ENCODE results near the gene CACNB3.

- TF ChIP-seq TBP (IDR thresholded peaks at IDR 0.05; ENCODE audit: low read depth, low read length), result no peak
- TF ChIP-seq CTCF (IDR thresholded peaks at IDR 0.05; ENCODE audit: control extremely low read depth in 1 of 3, insufficient read depth in 1 of 3, low read depth in 1 of 3, low read length in 3 of 3), result no peak
- no peak for TF ChIP-seq CHD2 (IDR thresholded peaks at IDR 0.05; ENCODE audit: low read length)
- TF ChIP-seq EP300 (IDR thresholded peaks at IDR 0.05; ENCODE audit: borderline replicate concordance in 1 of 2, low read depth in 2 of 2, low read length in 2 of 2), result no peak
- no peak for TF ChIP-seq TCF12 (IDR thresholded peaks at IDR 0.05; ENCODE audit: low read depth, low read length)
- no peak for TF ChIP-seq KDM1A (IDR thresholded peaks at IDR 0.05; ENCODE audit: borderline replicate concordance, low read length)
- no peak for TF ChIP-seq RAD21 (IDR thresholded peaks at IDR 0.05 in 1 of 2, conservative IDR thresholded peaks at IDR 0.05 in 1 of 2; ENCODE audit: low read depth in 2 of 2, low read length in 2 of 2)
- no peak for TF ChIP-seq USF2 (IDR thresholded peaks at IDR 0.05; ENCODE audit: low read length)
- no peak for TF ChIP-seq ATF3 (IDR thresholded peaks at IDR 0.05; ENCODE audit: insufficient read depth, low read depth, low read length)
- no peak for TF ChIP-seq JUND (IDR thresholded peaks at IDR 0.05; ENCODE audit: low read length)
- TF ChIP-seq EZH2 (IDR thresholded peaks at IDR 0.05; ENCODE audit: low read depth, low read length, severe bottlenecking), result no peak
- no peak for TF ChIP-seq NRF1 (IDR thresholded peaks at IDR 0.05; ENCODE audit: low read depth, low read length)
- TF ChIP-seq GABPA (IDR thresholded peaks at IDR 0.05; ENCODE audit: borderline replicate concordance, insufficient read depth, low read length), result no peak
- no peak for TF ChIP-seq POLR2A (IDR thresholded peaks at IDR 0.05; ENCODE audit: control extremely low read depth in 1 of 2, low read depth in 2 of 2, low read length in 2 of 2)
These were observed 47.9 kb downstream of the CACNB3 start for GRCh38 chr12:48866052-48866711.

Data from H1 (cell line).